ENCODE data around the gene RABL3. TPM values are rescaled to one million over a fixed set of nuclear protein-coding genes. Genes with fewer than 3 reads are reported as not detected.

Gene RABL3
- total and polyA plus RNA-seq, 2 of the 13 experiments (the other 11 are each of a cell fraction or from before 2014, with no cell fraction given): 4.8 to 31.9 TPM

DNA sequence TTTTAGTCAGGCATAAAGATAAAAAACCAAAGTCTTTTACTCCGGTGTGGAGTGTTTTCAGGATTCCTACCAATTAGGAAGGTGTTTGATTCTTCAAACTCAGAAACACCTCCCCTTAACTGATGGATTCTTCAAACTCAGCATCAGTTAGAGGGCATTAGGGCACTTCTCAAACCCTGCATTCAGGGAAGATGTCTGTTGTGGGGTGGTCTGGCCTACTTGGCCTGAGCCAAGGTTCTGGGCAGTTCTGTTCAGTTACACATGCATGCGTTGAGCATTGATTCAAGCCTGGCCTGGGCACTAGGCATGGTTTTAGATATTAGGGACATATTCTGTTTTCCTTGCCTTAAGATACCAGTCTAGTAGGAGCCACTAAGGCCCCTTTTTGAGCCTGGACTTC lies 61.3 kb downstream of the RABL3 start (continued):
- TF ChIP-seq, protein P1, sequence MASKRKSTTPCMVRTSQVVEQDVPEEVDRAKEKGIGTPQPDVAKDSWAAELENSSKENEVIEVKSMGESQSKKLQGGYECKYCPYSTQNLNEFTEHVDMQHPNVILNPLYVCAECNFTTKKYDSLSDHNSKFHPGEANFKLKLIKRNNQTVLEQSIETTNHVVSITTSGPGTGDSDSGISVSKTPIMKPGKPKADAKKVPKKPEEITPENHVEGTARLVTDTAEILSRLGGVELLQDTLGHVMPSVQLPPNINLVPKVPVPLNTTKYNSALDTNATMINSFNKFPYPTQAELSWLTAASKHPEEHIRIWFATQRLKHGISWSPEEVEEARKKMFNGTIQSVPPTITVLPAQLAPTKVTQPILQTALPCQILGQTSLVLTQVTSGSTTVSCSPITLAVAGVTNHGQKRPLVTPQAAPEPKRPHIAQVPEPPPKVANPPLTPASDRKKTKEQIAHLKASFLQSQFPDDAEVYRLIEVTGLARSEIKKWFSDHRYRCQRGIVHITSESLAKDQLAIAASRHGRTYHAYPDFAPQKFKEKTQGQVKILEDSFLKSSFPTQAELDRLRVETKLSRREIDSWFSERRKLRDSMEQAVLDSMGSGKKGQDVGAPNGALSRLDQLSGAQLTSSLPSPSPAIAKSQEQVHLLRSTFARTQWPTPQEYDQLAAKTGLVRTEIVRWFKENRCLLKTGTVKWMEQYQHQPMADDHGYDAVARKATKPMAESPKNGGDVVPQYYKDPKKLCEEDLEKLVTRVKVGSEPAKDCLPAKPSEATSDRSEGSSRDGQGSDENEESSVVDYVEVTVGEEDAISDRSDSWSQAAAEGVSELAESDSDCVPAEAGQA (IDR thresholded peaks at IDR 0.05; ENCODE audit: low read depth): no peak
- TF ChIP-seq, protein P1 (CRISPR knock-in tag; IDR thresholded peaks at IDR 0.05; ENCODE audit: borderline replicate concordance): no peak
- TF ChIP-seq ZFY (CRISPR knock-in tag; IDR thresholded peaks at IDR 0.05) (peak; percentile 31; the same call in 1 of the 2 replicates), PAF1 (CRISPR knock-in tag; IDR thresholded peaks at IDR 0.05) (peak; percentile 63; the same call in 1 of the 2 replicates), DNMT1 (CRISPR knock-in tag; IDR thresholded peaks at IDR 0.05) (no peak), SYNCRIP (IDR thresholded peaks at IDR 0.05; ENCODE audit: insufficient read depth, low read depth, low read length) (no peak), ZNF775 (CRISPR knock-in tag; IDR thresholded peaks at IDR 0.05; ENCODE audit: borderline replicate concordance) (no peak), HES4 (CRISPR knock-in tag; IDR thresholded peaks at IDR 0.05; ENCODE audit: borderline replicate concordance) (no peak), KDM3A (CRISPR knock-in tag; IDR thresholded peaks at IDR 0.05; ENCODE audit: low read depth) (no peak), POLR2A (IDR thresholded peaks at IDR 0.05; ENCODE audit: insufficient read depth in 1 of 2, low read depth in 2 of 2, low read length in 2 of 2) (peak in 1 of 2 experiments; percentile 15; a peak in 1 of 4 replicates), ZFX (CRISPR knock-in tag; IDR thresholded peaks at IDR 0.05; ENCODE audit: low read depth) (peak; percentile 69), ZNF251 (CRISPR knock-in tag; IDR thresholded peaks at IDR 0.05) (no peak), SATB2 (CRISPR knock-in tag; IDR thresholded peaks at IDR 0.05) (0 out of 2 replicates have a peak, but pooled peaks have one; percentile 41), AGO2 (optimal IDR thresholded peaks at IDR 0.05; ENCODE audit: low read depth, low read length) (no peak), ZNF569 (CRISPR knock-in tag; IDR thresholded peaks at IDR 0.05; ENCODE audit: borderline replicate concordance) (no peak)
- TF ChIP-seq, protein P2, sequence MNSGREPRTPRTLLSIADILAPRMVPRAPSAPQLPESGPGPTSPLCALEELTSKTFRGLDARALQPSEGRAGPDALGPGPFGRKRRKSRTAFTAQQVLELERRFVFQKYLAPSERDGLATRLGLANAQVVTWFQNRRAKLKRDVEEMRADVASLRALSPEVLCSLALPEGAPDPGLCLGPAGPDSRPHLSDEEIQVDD (CRISPR knock-in tag; IDR thresholded peaks at IDR 0.05; ENCODE audit: borderline replicate concordance): no peak
- TF ChIP-seq, protein P3, sequence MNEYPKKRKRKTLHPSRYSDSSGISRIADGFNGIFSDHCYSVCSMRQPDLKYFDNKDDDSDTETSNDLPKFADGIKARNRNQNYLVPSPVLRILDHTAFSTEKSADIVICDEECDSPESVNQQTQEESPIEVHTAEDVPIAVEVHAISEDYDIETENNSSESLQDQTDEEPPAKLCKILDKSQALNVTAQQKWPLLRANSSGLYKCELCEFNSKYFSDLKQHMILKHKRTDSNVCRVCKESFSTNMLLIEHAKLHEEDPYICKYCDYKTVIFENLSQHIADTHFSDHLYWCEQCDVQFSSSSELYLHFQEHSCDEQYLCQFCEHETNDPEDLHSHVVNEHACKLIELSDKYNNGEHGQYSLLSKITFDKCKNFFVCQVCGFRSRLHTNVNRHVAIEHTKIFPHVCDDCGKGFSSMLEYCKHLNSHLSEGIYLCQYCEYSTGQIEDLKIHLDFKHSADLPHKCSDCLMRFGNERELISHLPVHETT (CRISPR knock-in tag; conservative IDR thresholded peaks at IDR 0.05): no peak
- TF ChIP-seq, protein P4, sequence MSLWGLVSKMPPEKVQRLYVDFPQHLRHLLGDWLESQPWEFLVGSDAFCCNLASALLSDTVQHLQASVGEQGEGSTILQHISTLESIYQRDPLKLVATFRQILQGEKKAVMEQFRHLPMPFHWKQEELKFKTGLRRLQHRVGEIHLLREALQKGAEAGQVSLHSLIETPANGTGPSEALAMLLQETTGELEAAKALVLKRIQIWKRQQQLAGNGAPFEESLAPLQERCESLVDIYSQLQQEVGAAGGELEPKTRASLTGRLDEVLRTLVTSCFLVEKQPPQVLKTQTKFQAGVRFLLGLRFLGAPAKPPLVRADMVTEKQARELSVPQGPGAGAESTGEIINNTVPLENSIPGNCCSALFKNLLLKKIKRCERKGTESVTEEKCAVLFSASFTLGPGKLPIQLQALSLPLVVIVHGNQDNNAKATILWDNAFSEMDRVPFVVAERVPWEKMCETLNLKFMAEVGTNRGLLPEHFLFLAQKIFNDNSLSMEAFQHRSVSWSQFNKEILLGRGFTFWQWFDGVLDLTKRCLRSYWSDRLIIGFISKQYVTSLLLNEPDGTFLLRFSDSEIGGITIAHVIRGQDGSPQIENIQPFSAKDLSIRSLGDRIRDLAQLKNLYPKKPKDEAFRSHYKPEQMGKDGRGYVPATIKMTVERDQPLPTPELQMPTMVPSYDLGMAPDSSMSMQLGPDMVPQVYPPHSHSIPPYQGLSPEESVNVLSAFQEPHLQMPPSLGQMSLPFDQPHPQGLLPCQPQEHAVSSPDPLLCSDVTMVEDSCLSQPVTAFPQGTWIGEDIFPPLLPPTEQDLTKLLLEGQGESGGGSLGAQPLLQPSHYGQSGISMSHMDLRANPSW (CRISPR knock-in tag; IDR thresholded peaks at IDR 0.05; ENCODE audit: borderline replicate concordance): no peak; the same call in 1 of the 2 replicates

Data from HepG2 (cell line).